ENCODE data around the gene CNTF.

DNA sequence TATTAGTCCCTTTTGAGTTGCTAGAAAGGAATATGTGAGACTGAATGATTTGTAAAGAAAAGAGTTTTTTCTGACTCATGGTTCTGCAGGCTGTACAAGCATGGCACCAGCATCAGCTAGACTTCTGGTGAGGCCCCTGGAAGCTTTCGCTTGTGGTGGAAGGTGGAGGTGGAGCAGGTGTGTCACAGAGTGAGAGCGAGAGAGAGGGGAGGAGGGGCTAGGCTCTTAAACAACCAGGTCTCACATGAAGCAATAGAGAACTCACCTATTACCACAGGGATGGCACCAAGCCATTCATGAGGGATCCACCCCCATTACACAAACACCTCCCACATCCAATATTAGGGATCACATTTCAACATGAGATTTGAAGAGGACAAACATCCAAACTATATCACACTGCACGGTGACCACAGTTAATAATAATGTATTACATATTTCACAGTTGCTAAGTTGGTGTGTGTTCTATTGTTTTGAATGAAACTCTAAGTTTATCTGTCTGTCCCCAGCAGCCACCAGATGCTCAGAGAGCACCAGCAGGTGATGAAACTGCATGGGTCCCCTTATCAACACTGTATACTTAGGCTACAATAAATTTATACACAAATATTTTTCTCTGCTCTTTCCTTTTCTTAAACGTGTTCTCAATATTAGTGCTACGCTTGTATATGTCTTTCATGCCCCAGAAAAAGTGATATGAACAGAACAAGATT, 29.5 kb upstream of the CNTF start:
- TF ChIP-seq, protein P1, sequence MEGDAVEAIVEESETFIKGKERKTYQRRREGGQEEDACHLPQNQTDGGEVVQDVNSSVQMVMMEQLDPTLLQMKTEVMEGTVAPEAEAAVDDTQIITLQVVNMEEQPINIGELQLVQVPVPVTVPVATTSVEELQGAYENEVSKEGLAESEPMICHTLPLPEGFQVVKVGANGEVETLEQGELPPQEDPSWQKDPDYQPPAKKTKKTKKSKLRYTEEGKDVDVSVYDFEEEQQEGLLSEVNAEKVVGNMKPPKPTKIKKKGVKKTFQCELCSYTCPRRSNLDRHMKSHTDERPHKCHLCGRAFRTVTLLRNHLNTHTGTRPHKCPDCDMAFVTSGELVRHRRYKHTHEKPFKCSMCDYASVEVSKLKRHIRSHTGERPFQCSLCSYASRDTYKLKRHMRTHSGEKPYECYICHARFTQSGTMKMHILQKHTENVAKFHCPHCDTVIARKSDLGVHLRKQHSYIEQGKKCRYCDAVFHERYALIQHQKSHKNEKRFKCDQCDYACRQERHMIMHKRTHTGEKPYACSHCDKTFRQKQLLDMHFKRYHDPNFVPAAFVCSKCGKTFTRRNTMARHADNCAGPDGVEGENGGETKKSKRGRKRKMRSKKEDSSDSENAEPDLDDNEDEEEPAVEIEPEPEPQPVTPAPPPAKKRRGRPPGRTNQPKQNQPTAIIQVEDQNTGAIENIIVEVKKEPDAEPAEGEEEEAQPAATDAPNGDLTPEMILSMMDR (IDR thresholded peaks at IDR 0.05) = no peak
- no peak for TF ChIP-seq POLR2A (IDR thresholded peaks at IDR 0.05)
